MM.1S (cell line): ENCODE data around the gene VTN.

ENCODE experiments used
- DNase-seq: peaks from one replicate; pipeline ENCODE4 v3.0.0-alpha.2; 2015
- H2AFZ ChIP-seq: fragments of 300-600 bp; sonication (generic); 2 replicates; pipeline ENCODE4 v1.6.0; 2016; ENCODE audit warnings: antibody characterized with exemption, low read length
- H3F3A ChIP-seq: fragments of 300-600 bp; sonication (generic); 2 replicates; pipeline ENCODE4 v1.6.1; 2016; ENCODE audit warnings: mild to moderate bottlenecking, antibody characterized with exemption, low read length, moderate library complexity, mixed read lengths; ENCODE audit not compliant: insufficient read depth
- H3K27ac ChIP-seq: fragments of 300-600 bp; sonication (generic); 2 replicates; pipeline ENCODE4 v1.5.1; 2016; ENCODE audit warnings: mild to moderate bottlenecking, low read length
- H3K27me3 ChIP-seq: fragments of 300-600 bp; sonication (generic); replicated peaks from 2 replicates; pipeline ENCODE4 v1.6.0; 2016; ENCODE audit warnings: low read length; ENCODE audit not compliant: insufficient read depth
- H3K36me3 ChIP-seq: fragments of 300-600 bp; sonication (generic); replicated peaks from 2 replicates; pipeline ENCODE4 v1.6.1; 2016; ENCODE audit warnings: mild to moderate bottlenecking, low read length, mixed read lengths; ENCODE audit not compliant: insufficient read depth
- H3K4me1 ChIP-seq: fragments of 300-600 bp; sonication (generic); 2 replicates; pipeline ENCODE4 v1.6.1; 2016; ENCODE audit warnings: low read length, mixed read lengths
- H3K4me2 ChIP-seq: fragments of 300-600 bp; sonication (generic); 2 replicates; pipeline ENCODE4 v1.6.0; 2016; ENCODE audit warnings: low read depth, low read length
- H3K4me3 ChIP-seq: fragments of 300-600 bp; sonication (generic); 2 replicates; pipeline ENCODE4 v1.5.1; 2016; ENCODE audit warnings: low read length, mixed read lengths
- H3K79me2 ChIP-seq: fragments of 300-600 bp; sonication (generic); 2 replicates; pipeline ENCODE4 v1.6.1; 2016; ENCODE audit warnings: mixed run types, low read length, mixed read lengths
- H3K9ac ChIP-seq: fragments of 300-600 bp; sonication (generic); 2 replicates; pipeline ENCODE4 v1.6.1; 2016; ENCODE audit warnings: low read length, mixed read lengths
- H3K9me2 ChIP-seq: fragments of 300-600 bp; sonication (generic); replicated peaks from 2 replicates; pipeline ENCODE4 v1.6.1; 2016; ENCODE audit warnings: mild to moderate bottlenecking, low read length, mixed read lengths; ENCODE audit not compliant: insufficient read depth
- H3K9me3 ChIP-seq: fragments of 300-600 bp; sonication (generic); replicated peaks from 2 replicates; pipeline ENCODE4 v1.6.1; 2016; ENCODE audit warnings: mild to moderate bottlenecking, low read length, mixed read lengths; ENCODE audit not compliant: insufficient read depth
- H4K20me1 ChIP-seq: fragments of 300-600 bp; sonication (generic); 2 replicates; pipeline ENCODE4 v1.6.1; 2016; ENCODE audit warnings: mild to moderate bottlenecking, low read length, moderate library complexity, mixed read lengths; ENCODE audit not compliant: insufficient read depth
- EZH2 ChIP-seq: fragments of 300-600 bp; sonication (generic); optimal IDR thresholded peaks from 2 replicates; pipeline ENCODE3; 2017; ENCODE audit warnings: low read depth, mild to moderate bottlenecking, antibody characterized with exemption, low read length, mixed read lengths
- EZH2phosphoT487 ChIP-seq: fragments of 300-600 bp; sonication (generic); IDR thresholded peaks from 2 replicates; pipeline ENCODE4 v1.6.1; 2018; ENCODE audit warnings: antibody characterized with exemption, low read length
- TF ChIP-seq, protein P1 (sequence below): fragments of 300-600 bp; sonication (generic); IDR thresholded peaks from 2 replicates; pipeline ENCODE4 v1.5.1; 2016; ENCODE audit warnings: antibody characterized with exemption, low read length, mixed read lengths

Gene VTN

DNA sequence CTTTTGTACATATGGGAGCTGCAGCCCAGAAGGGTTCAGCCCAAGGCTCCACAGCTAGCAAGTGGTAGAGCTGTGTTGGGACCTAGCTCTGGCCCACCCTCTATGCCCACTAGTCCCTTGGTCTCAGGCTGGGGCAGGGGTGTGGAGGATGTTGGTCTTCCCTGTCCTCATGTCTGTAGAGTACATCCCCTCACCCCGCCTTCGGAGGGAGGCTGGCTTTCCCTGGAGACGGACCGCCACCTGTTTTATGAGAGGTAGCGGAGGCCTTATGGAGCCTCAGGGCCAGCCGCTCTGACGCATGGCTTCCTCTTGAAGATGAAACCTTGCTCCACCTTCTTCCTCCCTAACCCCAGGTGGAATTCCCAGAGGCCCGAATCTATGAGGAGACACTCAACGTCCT is 26.1 kb downstream of the VTN start:
- H4K20me1 ChIP-seq: no peaks in the 10 kb centered on the region
- H2AFZ ChIP-seq: no peak overlapping the region
- H3K4me1 ChIP-seq: peaks cover 26% of the 10 kb centered on the region
- TF ChIP-seq EZH2phosphoT487 (no peak), EZH2 (no peak)
- TF ChIP-seq, protein P1, sequence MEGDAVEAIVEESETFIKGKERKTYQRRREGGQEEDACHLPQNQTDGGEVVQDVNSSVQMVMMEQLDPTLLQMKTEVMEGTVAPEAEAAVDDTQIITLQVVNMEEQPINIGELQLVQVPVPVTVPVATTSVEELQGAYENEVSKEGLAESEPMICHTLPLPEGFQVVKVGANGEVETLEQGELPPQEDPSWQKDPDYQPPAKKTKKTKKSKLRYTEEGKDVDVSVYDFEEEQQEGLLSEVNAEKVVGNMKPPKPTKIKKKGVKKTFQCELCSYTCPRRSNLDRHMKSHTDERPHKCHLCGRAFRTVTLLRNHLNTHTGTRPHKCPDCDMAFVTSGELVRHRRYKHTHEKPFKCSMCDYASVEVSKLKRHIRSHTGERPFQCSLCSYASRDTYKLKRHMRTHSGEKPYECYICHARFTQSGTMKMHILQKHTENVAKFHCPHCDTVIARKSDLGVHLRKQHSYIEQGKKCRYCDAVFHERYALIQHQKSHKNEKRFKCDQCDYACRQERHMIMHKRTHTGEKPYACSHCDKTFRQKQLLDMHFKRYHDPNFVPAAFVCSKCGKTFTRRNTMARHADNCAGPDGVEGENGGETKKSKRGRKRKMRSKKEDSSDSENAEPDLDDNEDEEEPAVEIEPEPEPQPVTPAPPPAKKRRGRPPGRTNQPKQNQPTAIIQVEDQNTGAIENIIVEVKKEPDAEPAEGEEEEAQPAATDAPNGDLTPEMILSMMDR: no peak
- no peak overlapping the region for H3K9ac ChIP-seq
- no peaks in the 10 kb centered on the region for H3K9me3 ChIP-seq
- H3F3A ChIP-seq: peaks cover 22% of the 10 kb centered on the region
- H3K36me3 ChIP-seq: peaks cover 14% of the 10 kb centered on the region
- H3K27ac ChIP-seq: peak overlapping the region; percentile 75; the same call in 1 of the 2 replicates
- H3K9me2 ChIP-seq: no peaks in the 10 kb centered on the region
- no peak for DNase-seq
- peaks cover 4% of the 10 kb centered on the region; the same call in 1 of the 2 replicates for H3K79me2 ChIP-seq
- H3K4me2 ChIP-seq: peak overlapping the region; percentile 48
- H3K4me3 ChIP-seq: no peak overlapping the region
- no peaks in the 10 kb centered on the region for H3K27me3 ChIP-seq

DNA sequence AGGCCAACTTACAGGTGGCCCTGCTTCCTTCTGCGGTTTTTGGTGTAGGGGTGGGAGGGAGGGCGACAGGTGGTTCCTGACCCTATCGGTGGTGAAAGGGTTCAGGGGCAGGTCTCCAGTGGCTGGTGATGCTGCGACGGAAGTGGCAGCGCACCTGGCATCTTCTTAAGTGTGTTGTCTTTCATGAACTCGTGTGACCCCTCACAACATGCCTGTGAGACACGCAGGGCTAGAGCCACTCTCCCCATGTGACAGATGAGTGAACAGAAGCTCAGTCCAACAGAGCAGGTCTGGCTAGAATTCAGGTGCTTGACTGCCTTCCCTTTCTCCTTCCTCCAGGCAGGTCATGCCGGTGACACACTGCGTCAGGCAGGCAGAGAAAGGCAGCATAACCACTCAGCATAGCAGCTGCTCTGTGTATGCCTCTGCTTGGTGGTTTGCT is 26.6 kb downstream of the VTN start:
- no peak for TF ChIP-seq EZH2phosphoT487
- TF ChIP-seq EZH2: no peak
- TF ChIP-seq, protein P1: no peak
- Histone ChIP-seq H3K4me2 (peak overlapping the region; percentile 48), H4K20me1 (no peaks in the 10 kb centered on the region), H3K27ac (peak overlapping the region; percentile 75; the same call in 1 of the 2 replicates), H3K9me3 (no peaks in the 10 kb centered on the region), H3F3A (peaks cover 22% of the 10 kb centered on the region), H3K9me2 (no peaks in the 10 kb centered on the region), H3K4me1 (peaks cover 26% of the 10 kb centered on the region), H3K27me3 (no peaks in the 10 kb centered on the region), H3K4me3 (no peak overlapping the region), H3K36me3 (peaks cover 14% of the 10 kb centered on the region), H3K79me2 (peaks cover 6% of the 10 kb centered on the region; the same call in 1 of the 2 replicates), H3K9ac (no peak overlapping the region), H2AFZ (no peak overlapping the region)
- DNase-seq: peak; percentile 90

DNA sequence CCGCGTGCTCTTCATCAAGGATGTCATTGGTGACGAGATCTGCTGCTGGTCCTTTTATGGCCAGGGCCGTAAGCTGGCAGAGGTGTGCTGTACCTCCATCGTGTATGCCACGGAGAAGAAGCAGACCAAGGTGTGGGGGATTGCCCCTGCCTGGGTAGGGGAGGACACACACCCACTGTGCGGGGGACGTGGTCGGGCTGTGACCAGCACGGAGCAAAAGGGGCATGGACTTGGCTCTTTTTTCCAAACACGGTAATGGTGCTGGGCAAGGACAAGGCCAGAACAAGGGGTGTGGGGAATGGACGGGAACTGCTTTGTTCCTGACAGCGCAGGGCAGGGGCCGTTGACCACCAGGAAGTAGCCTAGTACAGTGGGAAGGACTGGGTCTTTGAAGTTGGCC is 27.8 kb downstream of the VTN start:
- no peak overlapping the region for H3K4me3 ChIP-seq
- no peak overlapping the region; the same call in 1 of the 2 replicates for H3K27ac ChIP-seq
- H3K9me2 ChIP-seq: no peaks in the 10 kb centered on the region
- DNase-seq: no peak
- H2AFZ ChIP-seq: no peak overlapping the region
- no peaks in the 10 kb centered on the region for H3K9me3 ChIP-seq
- H3K36me3 ChIP-seq: peaks cover 7% of the 10 kb centered on the region; the same call in 1 of the 2 replicates
- TF ChIP-seq EZH2: no peak
- no peak for TF ChIP-seq EZH2phosphoT487
- TF ChIP-seq, protein P1: no peak
- H3K4me1 ChIP-seq: peaks cover 26% of the 10 kb centered on the region
- H3K79me2 ChIP-seq: peaks cover 13% of the 10 kb centered on the region
- H4K20me1 ChIP-seq: no peaks in the 10 kb centered on the region
- no peak overlapping the region for H3K9ac ChIP-seq
- no peaks in the 10 kb centered on the region for H3K27me3 ChIP-seq
- H3F3A ChIP-seq: peaks cover 22% of the 10 kb centered on the region
- no peak overlapping the region for H3K4me2 ChIP-seq
